ENCODE measurements around the gene GRAP2. TPM values are rescaled to one million over a fixed set of nuclear protein-coding genes. Genes with fewer than 3 reads are reported as not detected.

The GRAP2 gene
- total RNA-seq, 4 donors from 2014 or later, result 0.67 to 3.1 (median 1.7) TPM

- Histone ChIP-seq H3K36me3 (no peaks in the 10 kb centered on the region), H3K27ac (no peak overlapping the region), H3K4me1 (no peaks in the 10 kb centered on the region), H3K9me3 (no peaks in the 10 kb centered on the region), H3K4me3 (no peak overlapping the region), H3K27me3 (peaks cover 10% of the 10 kb centered on the region)
- 35 to 50% methylated on average over 3 to 5 of the region's 7 CpGs for WGBS, 2 donors (ENCODE audit: low coverage in 1 of 2)
- ATAC-seq, result no peak
- TF ChIP-seq POLR2A (IDR thresholded peaks at IDR 0.05) (no peak), EP300 (IDR thresholded peaks at IDR 0.05) (no peak), CTCF (IDR thresholded peaks at IDR 0.05) (no peak), POLR2AphosphoS5 (IDR thresholded peaks at IDR 0.05) (no peak)
Observed at GRCh38 chr22:39894554-39895092, 6.3 kb upstream of the GRAP2 start.

GRCh38 chr22:39895682-39896081 lies 5.2 kb upstream of the GRAP2 start:
- TF ChIP-seq POLR2A (IDR thresholded peaks at IDR 0.05) (no peak), CTCF (IDR thresholded peaks at IDR 0.05) (no peak), POLR2AphosphoS5 (IDR thresholded peaks at IDR 0.05) (no peak), EP300 (IDR thresholded peaks at IDR 0.05) (no peak)
- Histone ChIP-seq H3K27ac (no peak overlapping the region), H3K36me3 (no peaks in the 10 kb centered on the region), H3K4me3 (no peak overlapping the region), H3K27me3 (peaks cover 7% of the 10 kb centered on the region), H3K4me1 (no peaks in the 10 kb centered on the region), H3K9me3 (no peaks in the 10 kb centered on the region)
- ATAC-seq, result no peak
- WGBS, 2 donors (ENCODE audit: low coverage in 1 of 2), result 80 to 88% methylated on average over 1 of the region's 1 CpG

- Histone ChIP-seq H3K4me3 (no peak overlapping the region), H3K36me3 (no peaks in the 10 kb centered on the region), H3K27me3 (peaks cover 7% of the 10 kb centered on the region), H3K4me1 (no peaks in the 10 kb centered on the region), H3K27ac (no peak overlapping the region), H3K9me3 (no peaks in the 10 kb centered on the region)
- 70 to 73% methylated on average over 5 to 6 of the region's 6 CpGs for WGBS, 2 donors (ENCODE audit: low coverage in 1 of 2)
- ATAC-seq, result no peak
- TF ChIP-seq CTCF (IDR thresholded peaks at IDR 0.05), result no peak
- TF ChIP-seq POLR2AphosphoS5 (IDR thresholded peaks at IDR 0.05), result no peak
- no peak for TF ChIP-seq POLR2A (IDR thresholded peaks at IDR 0.05)
- no peak for TF ChIP-seq EP300 (IDR thresholded peaks at IDR 0.05)
Observed at GRCh38 chr22:39896313-39896996, 4.4 kb upstream of the GRAP2 start.

GRCh38 chr22:39897841-39898240 lies 3.0 kb upstream of the GRAP2 start:
- H3K9me3 ChIP-seq, result no peaks in the 10 kb centered on the region
- no peaks in the 10 kb centered on the region for H3K4me1 ChIP-seq
- no peak for TF ChIP-seq CTCF (IDR thresholded peaks at IDR 0.05)
- WGBS, 2 donors (ENCODE audit: low coverage in 1 of 2), result 88 to 89% methylated on average over 1 to 3 of the region's 3 CpGs
- H3K27ac ChIP-seq, result no peak overlapping the region
- H3K4me3 ChIP-seq, result no peak overlapping the region
- H3K36me3 ChIP-seq, result no peaks in the 10 kb centered on the region
- no peak for ATAC-seq
- H3K27me3 ChIP-seq, result peaks cover 7% of the 10 kb centered on the region

- WGBS, 2 donors (ENCODE audit: low coverage in 1 of 2), result 51 to 54% methylated on average over 1 to 2 of the region's 2 CpGs
- Histone ChIP-seq H3K27me3 (peaks cover 7% of the 10 kb centered on the region), H3K36me3 (no peaks in the 10 kb centered on the region), H3K9me3 (no peaks in the 10 kb centered on the region), H3K27ac (peak overlapping the region in 1 of 4 donors; percentile 15), H3K4me3 (no peak overlapping the region), H3K4me1 (no peaks in the 10 kb centered on the region)
- no peak for TF ChIP-seq POLR2AphosphoS5 (IDR thresholded peaks at IDR 0.05)
- no peak for TF ChIP-seq POLR2A (IDR thresholded peaks at IDR 0.05)
- TF ChIP-seq EP300 (IDR thresholded peaks at IDR 0.05), result no peak
- TF ChIP-seq CTCF (IDR thresholded peaks at IDR 0.05), result no peak
- ATAC-seq, result no peak
Observed at GRCh38 chr22:39898997-39899396, 1.9 kb upstream of the GRAP2 start.

All from gastroesophageal sphincter (tissue), 4 donors.